Measurements from ENCODE around the gene LPP. TPM values are rescaled to one million over a fixed set of nuclear protein-coding genes. Genes with fewer than 3 reads are reported as not detected.

Gene LPP
- total RNA-seq, 1 donor from 2014 or later = 96.7 TPM

DNA sequence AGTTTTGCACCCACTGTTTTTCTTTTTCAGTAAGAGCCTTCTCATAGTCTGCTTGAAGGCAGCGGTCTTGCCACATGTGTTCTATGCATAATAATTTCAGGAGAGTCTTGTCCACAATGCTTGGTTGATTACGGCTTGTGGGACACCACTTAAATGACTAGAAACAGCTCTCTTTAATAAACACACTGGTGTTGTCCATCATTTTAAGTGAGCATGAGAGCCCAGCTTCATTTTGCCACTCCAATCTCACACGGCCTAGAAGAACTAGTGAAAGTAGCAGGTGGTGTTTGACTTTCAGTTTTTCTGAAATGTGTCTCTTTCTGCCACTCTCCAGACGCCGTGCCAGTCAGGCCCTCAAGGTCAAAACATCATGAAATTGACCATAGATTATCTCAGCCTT, 292.1 kb downstream of the LPP start:
- TF ChIP-seq, protein P1, sequence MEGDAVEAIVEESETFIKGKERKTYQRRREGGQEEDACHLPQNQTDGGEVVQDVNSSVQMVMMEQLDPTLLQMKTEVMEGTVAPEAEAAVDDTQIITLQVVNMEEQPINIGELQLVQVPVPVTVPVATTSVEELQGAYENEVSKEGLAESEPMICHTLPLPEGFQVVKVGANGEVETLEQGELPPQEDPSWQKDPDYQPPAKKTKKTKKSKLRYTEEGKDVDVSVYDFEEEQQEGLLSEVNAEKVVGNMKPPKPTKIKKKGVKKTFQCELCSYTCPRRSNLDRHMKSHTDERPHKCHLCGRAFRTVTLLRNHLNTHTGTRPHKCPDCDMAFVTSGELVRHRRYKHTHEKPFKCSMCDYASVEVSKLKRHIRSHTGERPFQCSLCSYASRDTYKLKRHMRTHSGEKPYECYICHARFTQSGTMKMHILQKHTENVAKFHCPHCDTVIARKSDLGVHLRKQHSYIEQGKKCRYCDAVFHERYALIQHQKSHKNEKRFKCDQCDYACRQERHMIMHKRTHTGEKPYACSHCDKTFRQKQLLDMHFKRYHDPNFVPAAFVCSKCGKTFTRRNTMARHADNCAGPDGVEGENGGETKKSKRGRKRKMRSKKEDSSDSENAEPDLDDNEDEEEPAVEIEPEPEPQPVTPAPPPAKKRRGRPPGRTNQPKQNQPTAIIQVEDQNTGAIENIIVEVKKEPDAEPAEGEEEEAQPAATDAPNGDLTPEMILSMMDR (conservative IDR thresholded peaks at IDR 0.05) = no peak
- Mint-ChIP-seq H3K36me3 (peaks cover 14% of the 10 kb centered on the region), H3K27ac (no peak overlapping the region), H3K27me3 (no peaks in the 10 kb centered on the region), H3K4me1 (ENCODE audit: unreplicated experiment) (no peaks in the 10 kb centered on the region), H3K9me3 (no peaks in the 10 kb centered on the region), H3K4me3 (no peak overlapping the region)
- DNase-seq (ENCODE audit: extremely low spot score, unreplicated experiment) = no peak

DNA sequence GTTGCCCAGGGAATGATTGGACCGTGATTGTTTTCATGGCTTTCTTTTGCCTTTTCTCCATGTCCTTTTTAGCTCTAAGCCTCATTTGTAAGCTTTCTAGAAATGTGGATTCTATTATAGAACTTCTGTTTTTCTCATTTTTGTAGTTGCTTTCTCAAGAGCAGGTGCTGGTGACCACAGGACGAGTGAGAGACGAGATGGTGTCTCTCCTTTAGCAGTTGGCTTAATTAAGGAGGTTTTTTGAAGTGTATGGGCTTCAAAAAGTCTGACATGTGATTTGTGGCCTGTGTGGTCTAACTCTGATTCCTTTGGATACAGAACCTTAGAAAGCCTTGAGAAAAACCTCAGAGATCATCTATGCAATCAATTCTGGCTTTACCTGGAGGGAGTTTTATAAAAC, 292.8 kb downstream of the LPP start:
- Mint-ChIP-seq H3K9me3 (no peaks in the 10 kb centered on the region), H3K4me1 (ENCODE audit: unreplicated experiment) (no peaks in the 10 kb centered on the region), H3K36me3 (peaks cover 14% of the 10 kb centered on the region), H3K4me3 (no peak overlapping the region), H3K27me3 (no peaks in the 10 kb centered on the region), H3K27ac (no peak overlapping the region)
- no peak for DNase-seq (ENCODE audit: extremely low spot score, unreplicated experiment)
- TF ChIP-seq, protein P1 (conservative IDR thresholded peaks at IDR 0.05) = no peak

DNA sequence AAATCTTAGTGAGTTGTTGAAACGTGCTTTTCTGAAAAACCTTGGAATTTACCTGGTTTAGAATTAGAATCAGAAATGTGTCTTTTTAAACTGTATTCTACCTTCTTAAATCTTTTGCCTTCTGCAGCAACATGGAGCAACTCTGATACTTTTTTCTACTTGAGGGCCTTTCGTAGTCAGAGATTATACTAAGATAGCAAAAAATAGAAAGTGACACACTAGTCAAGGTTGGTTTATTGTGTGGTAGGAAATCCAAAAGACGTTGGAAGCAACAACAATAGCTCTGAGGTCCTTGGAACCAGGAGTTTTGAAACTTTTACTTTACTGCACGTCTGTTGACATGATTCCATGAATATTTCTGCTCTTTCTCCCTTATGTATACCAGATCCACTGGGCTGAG, 294.9 kb downstream of the LPP start:
- Mint-ChIP-seq H3K27me3 (no peaks in the 10 kb centered on the region), H3K36me3 (peaks cover 6% of the 10 kb centered on the region), H3K4me3 (no peak overlapping the region), H3K4me1 (ENCODE audit: unreplicated experiment) (no peaks in the 10 kb centered on the region), H3K9me3 (no peaks in the 10 kb centered on the region), H3K27ac (no peak overlapping the region)
- TF ChIP-seq, protein P1 (conservative IDR thresholded peaks at IDR 0.05) = no peak
- no peak for DNase-seq (ENCODE audit: extremely low spot score, unreplicated experiment)

DNA sequence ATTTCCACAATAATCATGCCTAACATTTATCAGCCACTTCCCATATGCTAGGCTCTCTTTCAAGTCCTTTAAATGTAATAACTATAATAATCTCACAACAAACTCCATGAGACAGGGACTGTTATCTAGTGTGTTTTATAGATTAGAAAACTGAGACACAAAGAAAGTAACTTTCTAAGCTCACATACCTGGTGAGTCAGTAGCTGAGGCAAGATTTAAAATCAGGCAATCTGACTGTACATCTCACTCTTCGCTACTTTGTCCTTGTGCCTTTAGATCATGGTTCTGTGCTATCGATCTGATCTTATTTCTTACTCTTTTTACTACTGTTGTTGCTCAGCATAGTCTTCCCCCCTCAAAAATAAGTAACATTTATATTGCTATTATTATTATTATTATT, 295.5 kb downstream of the LPP start:
- TF ChIP-seq, protein P1 (conservative IDR thresholded peaks at IDR 0.05) = no peak
- Mint-ChIP-seq H3K4me1 (ENCODE audit: unreplicated experiment) (no peaks in the 10 kb centered on the region), H3K27ac (no peak overlapping the region), H3K9me3 (no peaks in the 10 kb centered on the region), H3K36me3 (peaks cover 4% of the 10 kb centered on the region), H3K4me3 (no peak overlapping the region), H3K27me3 (no peaks in the 10 kb centered on the region)
- no peak for DNase-seq (ENCODE audit: extremely low spot score, unreplicated experiment)

DNA sequence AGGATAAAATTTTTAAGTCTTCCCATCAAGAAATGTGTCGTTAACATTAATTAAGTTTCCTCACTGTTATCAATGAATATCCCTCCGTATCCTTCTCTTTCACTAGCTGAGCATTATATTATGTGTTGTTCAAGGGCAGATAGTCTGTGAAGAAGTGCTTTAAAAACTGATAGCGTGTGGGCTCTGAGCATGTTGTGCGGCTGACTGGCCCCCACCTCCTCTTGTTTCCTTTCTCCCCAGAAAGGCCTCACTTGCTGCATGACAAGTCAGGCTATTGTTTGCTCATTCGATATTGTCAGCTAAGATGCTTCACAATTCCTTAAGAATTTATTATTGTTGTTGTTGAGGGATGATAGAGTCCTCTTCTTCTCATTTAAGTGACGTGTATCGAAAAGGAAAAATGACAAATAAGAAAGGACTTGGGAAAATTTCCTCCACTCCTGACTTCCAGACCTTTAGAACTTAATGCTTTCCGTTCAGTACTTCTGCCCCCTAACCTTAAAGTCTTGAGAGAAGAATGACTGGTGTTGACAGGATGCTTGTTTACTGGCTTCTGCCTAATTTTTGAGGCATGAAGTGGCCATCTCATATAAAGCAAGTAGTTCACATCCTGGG, 298.3 kb downstream of the LPP start:
- H3K9me3 Mint-ChIP-seq = no peaks in the 10 kb centered on the region
- H3K4me3 Mint-ChIP-seq = no peak overlapping the region
- no peaks in the 10 kb centered on the region for H3K27me3 Mint-ChIP-seq
- TF ChIP-seq, protein P1 (conservative IDR thresholded peaks at IDR 0.05) = no peak
- DNase-seq (ENCODE audit: extremely low spot score, unreplicated experiment) = no peak
- no peaks in the 10 kb centered on the region for H3K4me1 Mint-ChIP-seq (ENCODE audit: unreplicated experiment)
- H3K27ac Mint-ChIP-seq = no peak overlapping the region
- peaks cover 5% of the 10 kb centered on the region for H3K36me3 Mint-ChIP-seq

All from type B pancreatic cell (in vitro differentiated cells).